K562 (cell line): ENCODE data around the gene PLEKHS1. TPM values are rescaled to one million over a fixed set of nuclear protein-coding genes. Genes with fewer than 3 reads are reported as not detected.

Experiments used
- ATAC-seq: fragments of 200-7000 bp; cut with Tn5 transposase; 3 replicates; pipeline ENCODE4 v1.9.1; 2020; ENCODE audit warnings: moderate library complexity
- BruUV-seq: library from RNA; stranded (reverse); fragments of 400-500 nt; replicated peaks from 2 replicates; lab custom pipeline; 2021; lab: Mats Ljungman, UMichigan
- CTCF ChIA-PET: fragments of 300-600 bp; formaldehyde crosslinking; extraction: SDS; loops from one replicate; lab custom pipeline; 2021; ENCODE audit warnings: low intra/inter-chr PET ratio; lab: Yijun Ruan, JAX
- POLR2A ChIA-PET: fragments of 300-600, 350-650 bp; sonication (Branson Sonifier 250); formaldehyde crosslinking; extraction: SDS; loops from one replicate; lab custom pipeline; 2021; ENCODE audit warnings: antibody characterized with exemption, inconsistent platforms; lab: Yijun Ruan, JAX
- DNase-seq, 4 experiments: peaks; one replicate each; pipeline versions ENCODE4 v3.0.0 to v3.0.0-alpha.2; 2011 to 2018; ENCODE audit warnings: low spot score in 3 of 4, mixed read lengths in 3 of 4; ENCODE audit errors: extremely low read depth in 1 of 4
- FAIRE-seq: peaks from 2 replicates; lab custom pipeline; 2011; peaks lifted over from hg19 to GRCh38; lab: Jason Lieb, UNC
- H2AFZ ChIP-seq: 2 replicates; pipeline ENCODE4 v1.6.0; 2011; ENCODE audit warnings: low read depth, low read length, control low read depth, inconsistent platforms
- H3K27ac ChIP-seq: fragments of 200-600 bp; 3 replicates; pipeline ENCODE4 v1.8.0; 2011; ENCODE audit warnings: low read depth, mild to moderate bottlenecking, control low read depth, inconsistent platforms, low read length, moderate library complexity, mixed read lengths; ENCODE audit errors: extremely low read depth
- H3K27me3 ChIP-seq, 2 experiments: fragments of 300-600 bp in 1 of 2; 2 replicates in 1 of 2; 3 replicates in 1 of 2; pipeline versions ENCODE4 v1.6.0 to v1.8.0; 2011; ENCODE audit warnings: inconsistent platforms in 2 of 2, low read length in 2 of 2, mild to moderate bottlenecking in 1 of 2, mixed read lengths in 1 of 2, moderate library complexity in 1 of 2; ENCODE audit not compliant: control insufficient read depth in 2 of 2, insufficient read depth in 2 of 2
- H3K36me3 ChIP-seq: fragments of 300-600 bp; 3 replicates; pipeline ENCODE4 v1.8.0; 2011; ENCODE audit warnings: mild to moderate bottlenecking, low read length, inconsistent platforms; ENCODE audit not compliant: control insufficient read depth, insufficient read depth
- H3K4me1 ChIP-seq, 2 experiments: fragments of 200-600 bp in 1 of 2; replicated peaks in 1 of 2; 2 replicates in 1 of 2; 3 replicates in 1 of 2; pipeline versions ENCODE4 v1.5.1 to v1.8.0; 2011; ENCODE audit warnings: inconsistent platforms in 2 of 2, low read length in 2 of 2, mild to moderate bottlenecking in 1 of 2, mixed read lengths in 1 of 2, moderate library complexity in 1 of 2; ENCODE audit not compliant: control insufficient read depth in 2 of 2, insufficient read depth in 2 of 2
- H3K4me2 ChIP-seq: 2 replicates; pipeline ENCODE4 v1.6.1; 2011; ENCODE audit warnings: low read length, control low read depth, inconsistent platforms, mixed read lengths; ENCODE audit not compliant: insufficient read depth
- H3K4me3 ChIP-seq: fragments of 200-600 bp; sonication (generic), shearing (Covaris generic); 2 replicates; pipeline ENCODE4 v1.5.1; 2016; ENCODE audit warnings: control low read depth, inconsistent platforms
- H3K79me2 ChIP-seq: fragments of 200-600 bp; 3 replicates; pipeline ENCODE4 v1.8.0; 2011; ENCODE audit warnings: low read length, inconsistent platforms; ENCODE audit not compliant: control insufficient read depth, insufficient read depth
- H3K9ac ChIP-seq, 2 experiments: 2 replicates each; pipeline versions ENCODE4 v1.6.0 to v1.6.1; 2011; ENCODE audit warnings: low read depth in 2 of 2, low read length in 2 of 2, control low read depth in 1 of 2, inconsistent platforms in 1 of 2, mild to moderate bottlenecking in 1 of 2, mixed read lengths in 1 of 2; ENCODE audit not compliant: insufficient read depth in 1 of 2
- H3K9me1 ChIP-seq: one replicate; pipeline ENCODE4 v1.6.0; 2011; ENCODE audit warnings: inconsistent platforms, mild to moderate bottlenecking, low read length, moderate library complexity; ENCODE audit not compliant: control insufficient read depth, insufficient read depth
- H3K9me3 ChIP-seq: replicated peaks from 2 replicates; pipeline ENCODE4 v1.5.1; 2011; ENCODE audit warnings: low read depth, low read length, inconsistent platforms; ENCODE audit not compliant: control insufficient read depth, insufficient read depth
- H4K20me1 ChIP-seq: replicated peaks from 2 replicates; pipeline ENCODE4 v1.6.1; 2011; ENCODE audit warnings: low read length, inconsistent platforms, mixed read lengths; ENCODE audit not compliant: control insufficient read depth, insufficient read depth
- ASH1L ChIP-seq: fragments of 450-650 bp; IDR thresholded peaks from 2 replicates; pipeline ENCODE4 v1.6.1; 2018; ENCODE audit warnings: borderline replicate concordance, mild to moderate bottlenecking, low read depth; ENCODE audit not compliant: partially characterized antibody
- CHAMP1 ChIP-seq: fragments of 450-650 bp; IDR thresholded peaks from 2 replicates; pipeline ENCODE4 v1.6.1; 2016; ENCODE audit warnings: mild to moderate bottlenecking
- DDX20 ChIP-seq: fragments of 450-650 bp; IDR thresholded peaks from 2 replicates; pipeline ENCODE4 v1.6.1; 2016; ENCODE audit warnings: missing genetic modification characterization, low read depth, mild to moderate bottlenecking, missing compliant biosample characterization, moderate library complexity
- ETV1 ChIP-seq: fragments of 450-650 bp; conservative IDR thresholded peaks from 2 replicates; pipeline ENCODE4 v1.6.1; 2016; ENCODE audit warnings: missing genetic modification characterization, control low read depth, low read depth, missing compliant biosample characterization
- RNF219 ChIP-seq: fragments of 250-450 bp; sonication (Bioruptor Pico); IDR thresholded peaks from 2 replicates; pipeline ENCODE4 v1.5.0; 2022; ENCODE audit warnings: mild to moderate bottlenecking
- SMAD4 ChIP-seq: fragments of 250-450 bp; sonication (Bioruptor Pico); conservative IDR thresholded peaks from 2 replicates; pipeline ENCODE4 v1.8.0; 2021; ENCODE audit warnings: inconsistent platforms, mild to moderate bottlenecking, moderate library complexity
- SRF ChIP-seq, 2 experiments: fragments of 250-450, 450-650 bp in 1 of 2; sonication (Bioruptor Pico) in 1 of 2; sonication (generic) in 1 of 2; formaldehyde crosslinking; IDR thresholded peaks; 2 replicates each; pipeline versions ENCODE4 v1.5.0 to v1.5.1; 2020 to 2022; ENCODE audit warnings: mild to moderate bottlenecking in 1 of 2, missing genetic modification reagents in 1 of 2
- STAT5A ChIP-seq: IDR thresholded peaks from 2 replicates; pipeline ENCODE4 v1.6.1; 2012; ENCODE audit warnings: low read length, inconsistent platforms, borderline replicate concordance
- ZNF217 ChIP-seq: sonication (generic); formaldehyde crosslinking; IDR thresholded peaks from 2 replicates; pipeline ENCODE4 v1.8.0; 2022; ENCODE audit warnings: mild to moderate bottlenecking, missing genetic modification reagents
- ZNF407 ChIP-seq: fragments of 450-650 bp; IDR thresholded peaks from 2 replicates; pipeline ENCODE4 v1.6.1; 2016; ENCODE audit warnings: low read depth
- WGBS: fragments of 100-300 bp; shearing (Covaris generic); methylation state at CpG from one replicate; pipeline ENCODE4 v1.1.6; 2016; ENCODE audit warnings: low coverage, mixed read lengths; ENCODE audit not compliant: insufficient coverage; ENCODE audit errors: missing lambda C conversion rate; 5-methylcytosine and 5-hydroxymethylcytosine counted together
- in situ Hi-C: fragments of 300-500 bp; cut with MboI; formaldehyde crosslinking; loops from 4 replicates; pipeline ENCODE4 v1.15.0; 2018; ENCODE audit warnings: inconsistent platforms, mixed read lengths
- intact Hi-C: fragments of 100-400 bp; cut with micrococcal nuclease; formaldehyde crosslinking; loops from 2 replicates; pipeline ENCODE4 v1.14.2; 2022
- polyA plus RNA-seq, 8 experiments: library from polyadenylated mRNA; depleted of rRNA in 4 of 8; stranded (reverse) in 5 of 8; unstranded in 3 of 8; fragments of >200 nt; fragmentation: Nextera tagmentation in 2 of 8; fragmentation: Illumina TruSeq in 1 of 8; extraction: Ambion mirVana in 2 of 8; extraction: Trizol in 1 of 8; gene quantifications; 2 replicates each; pipeline versions ENCODE4 v1.2.1 to v1.2.3, GENCODE V29; 2011 to 2014; ENCODE audit warnings: inconsistent platforms in 1 of 8, missing spikeins in 1 of 8
- total RNA-seq, 7 experiments: library from RNA; depleted of rRNA in 6 of 7; stranded (reverse); fragments of >200 nt in 6 of 7; fragmentation: Illumina TruSeq in 2 of 7; extraction: Trizol in 2 of 7; gene quantifications; 2 replicates each; pipeline versions ENCODE4 v1.2.1 to v1.2.3, GENCODE V29; 2011 to 2021; ENCODE audit warnings: low replicate concordance in 1 of 7

PLEKHS1 gene
- total and polyA plus RNA-seq, 9 of the 15 experiments (the other 6 are each of a cell fraction or from before 2014, with no cell fraction given): not detected

GRCh38 chr10:113754768-113755167 lies 3.3 kb downstream of the PLEKHS1 start:
- H3K4me3 ChIP-seq: no peak overlapping the region
- in situ Hi-C loops: no loop called here
- no peaks in the 10 kb centered on the region for H4K20me1 ChIP-seq
- no peaks in the 10 kb centered on the region for H3K9me3 ChIP-seq
- H3K9me1 ChIP-seq: no peaks in the 10 kb centered on the region
- DNase-seq (no peak), FAIRE-seq (no peak), ATAC-seq (no peak)
- no peak overlapping the region for H2AFZ ChIP-seq
- 2% methylated on average over 8 of the region's 9 CpGs for WGBS
- ChIA-PET CTCF (no interaction called here), POLR2A (interaction anchor here (0.7 kb wide), 1 partner anchor 14 kb away, joined by 3 read pairs; no protein-coding TSS in a partner anchor)
- no TSS peak for BruUV-seq
- H3K4me2 ChIP-seq: no peak overlapping the region
- H3K27me3 ChIP-seq: peaks cover 2 to 15% of the 10 kb centered on the region in 2 experiments; a peak in 2 of 5 replicates
- no peaks in the 10 kb centered on the region for H3K79me2 ChIP-seq
- intact Hi-C loops: no loop called here
- H3K36me3 ChIP-seq: no peaks in the 10 kb centered on the region
- H3K9ac ChIP-seq: no peak overlapping the region
- H3K4me1 ChIP-seq: no peaks in the 10 kb centered on the region
- no peak overlapping the region for H3K27ac ChIP-seq
- TF ChIP-seq RNF219 (no peak), ASH1L (no peak), SMAD4 (CRISPR knock-in tag) (no peak), ZNF217 (no peak), DDX20 (no peak), STAT5A (no peak), ETV1 (no peak), ZNF407 (no peak), CHAMP1 (no peak), SRF (CRISPR knock-in tag; IDR thresholded peaks at IDR 0.05) (no peak)
